GM19395 (cell line): ENCODE measurements around the gene NTPCR.
"Not testable (repeated sequence)": the region's sequence is repeated elsewhere in the genome, so short reads cannot be mapped to it uniquely, and the experiment has no call there.

Source experiments
- ATAC-seq: cut with Tn5 transposase; IDR thresholded peaks from one replicate; pipeline ENCODE4 v1.9.1; 2021; ENCODE audit warnings: mild to moderate bottlenecking, moderate library complexity; ENCODE audit not compliant: unreplicated experiment

Gene NTPCR

DNA sequence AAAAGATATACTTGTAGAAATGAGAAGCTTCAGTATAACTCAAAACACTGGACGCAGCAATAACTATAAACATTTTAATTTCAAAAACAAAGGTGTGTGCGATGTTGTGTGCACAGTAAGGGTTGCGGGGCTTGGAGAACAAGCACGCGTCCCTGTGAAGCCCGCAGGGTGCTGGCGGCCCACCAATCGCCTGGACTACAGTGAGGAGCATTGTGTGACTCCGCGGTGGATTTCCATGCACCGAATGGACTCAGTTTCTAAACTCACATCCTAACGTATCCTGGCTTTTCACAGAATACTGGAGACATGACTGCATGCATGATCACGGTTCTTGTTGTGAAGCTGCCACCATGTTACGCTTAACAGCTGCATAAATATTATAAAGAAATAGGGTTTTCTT lies 33.0 kb downstream of the NTPCR start:
- ATAC-seq, result no peak

DNA sequence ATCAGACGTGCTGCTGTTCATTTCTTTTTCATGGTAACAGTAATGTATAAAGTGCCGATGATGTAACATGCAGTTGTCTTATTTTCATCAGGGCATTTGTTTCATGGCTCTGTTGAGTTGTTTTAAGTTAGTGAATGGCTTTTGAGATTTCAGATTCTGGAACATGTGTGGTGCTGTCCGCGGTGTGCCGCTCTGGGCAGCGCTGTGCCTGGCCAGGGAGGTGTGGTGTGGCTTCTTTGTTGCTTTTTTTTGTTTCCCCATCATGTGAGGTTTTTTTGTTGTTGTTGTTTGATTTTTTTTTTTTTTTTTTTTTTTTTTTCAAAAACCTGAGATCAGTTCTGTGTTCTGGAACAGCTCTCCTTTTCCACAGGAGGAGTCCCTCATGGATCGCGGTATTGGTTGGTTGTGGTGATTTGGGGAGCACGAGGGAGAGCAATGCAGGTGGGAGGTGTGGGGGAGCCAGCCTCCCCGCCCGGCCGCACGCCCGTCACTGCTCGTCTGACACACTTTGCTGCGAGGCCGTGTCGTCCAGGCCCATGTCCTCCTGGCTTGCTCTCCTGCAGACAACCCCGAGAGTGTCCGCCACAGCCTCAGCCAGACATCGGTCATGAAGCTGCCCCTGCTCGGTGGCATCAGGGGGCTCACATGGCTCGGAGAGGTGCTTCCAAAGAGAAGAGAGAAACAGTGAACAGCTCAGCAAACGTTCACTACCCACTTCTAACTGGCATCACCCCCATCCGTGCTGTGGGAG lies 33.6 kb downstream of the NTPCR start:
- no peak for ATAC-seq

DNA sequence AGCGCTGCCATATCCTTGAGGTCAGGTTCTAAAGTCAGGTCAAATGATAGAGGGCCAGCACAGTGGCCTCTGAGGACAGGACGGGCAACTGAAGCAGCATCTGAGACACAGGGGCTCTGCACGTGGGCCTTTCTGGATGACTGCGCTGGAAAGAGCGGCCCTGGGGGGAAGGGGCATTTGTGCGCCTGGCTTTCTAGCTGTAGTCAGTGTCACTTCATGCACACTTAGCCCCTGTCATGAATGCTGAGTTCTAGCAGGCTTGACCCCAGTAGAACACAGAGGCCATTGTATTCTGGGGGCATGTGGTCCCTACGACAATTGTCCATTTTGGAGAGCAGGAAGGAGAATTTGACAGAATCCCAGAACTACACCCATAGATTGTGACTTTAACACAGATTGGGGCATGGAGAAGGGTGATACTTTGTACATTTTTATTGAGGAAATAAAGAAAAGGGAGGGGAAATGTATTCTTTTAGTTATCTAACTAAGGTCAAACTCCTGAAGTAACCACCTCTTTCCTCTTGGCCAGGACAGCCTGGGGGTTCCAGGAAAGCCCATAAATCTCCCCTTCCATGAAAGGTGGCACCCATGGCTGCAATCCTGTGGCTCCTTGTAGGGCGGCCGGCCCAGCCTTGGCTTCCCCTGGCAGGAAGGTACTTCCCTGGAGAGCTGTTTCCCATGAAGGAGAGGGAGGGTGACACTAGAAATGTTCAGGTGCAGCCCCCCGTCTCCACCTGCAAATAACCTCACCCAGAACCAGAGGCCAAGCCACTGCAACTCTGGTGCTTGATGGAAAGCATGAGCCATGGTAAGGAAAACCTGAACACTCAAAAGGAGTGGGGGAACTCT lies 34.4 kb downstream of the NTPCR start:
- ATAC-seq, result no peak

DNA sequence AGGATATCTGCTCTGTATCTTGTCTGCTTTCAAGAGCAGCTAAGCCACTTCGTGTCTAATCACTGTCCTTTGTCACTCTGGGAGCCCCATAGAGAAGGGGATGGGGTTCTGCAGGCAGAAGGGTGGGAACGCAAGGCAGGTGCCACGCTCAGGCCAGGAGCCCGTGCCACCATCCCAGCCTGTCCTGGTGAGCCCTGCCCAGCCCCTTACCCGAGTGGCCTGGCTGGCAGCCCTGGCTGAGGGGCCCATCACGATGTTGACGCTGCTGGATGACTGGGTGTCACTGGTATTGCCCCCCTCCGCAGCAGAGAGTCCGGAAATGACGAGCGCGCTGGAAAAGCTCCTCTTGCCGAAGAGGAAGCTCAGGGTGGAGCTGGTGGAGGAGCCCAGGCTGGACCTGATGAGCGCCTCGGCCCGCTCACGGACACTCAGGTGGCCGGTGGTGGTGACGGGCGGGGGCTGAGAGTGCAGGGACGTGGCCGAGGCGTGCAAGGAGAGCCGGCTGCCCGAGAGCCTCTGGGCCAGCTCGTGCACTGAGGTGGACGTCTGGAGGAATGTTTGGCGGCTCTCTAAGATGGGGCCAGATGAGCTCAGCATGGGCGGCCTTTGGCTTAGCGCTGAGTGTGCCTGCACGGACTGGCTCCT lies 35.6 kb downstream of the NTPCR start:
- ATAC-seq, result no peak

DNA sequence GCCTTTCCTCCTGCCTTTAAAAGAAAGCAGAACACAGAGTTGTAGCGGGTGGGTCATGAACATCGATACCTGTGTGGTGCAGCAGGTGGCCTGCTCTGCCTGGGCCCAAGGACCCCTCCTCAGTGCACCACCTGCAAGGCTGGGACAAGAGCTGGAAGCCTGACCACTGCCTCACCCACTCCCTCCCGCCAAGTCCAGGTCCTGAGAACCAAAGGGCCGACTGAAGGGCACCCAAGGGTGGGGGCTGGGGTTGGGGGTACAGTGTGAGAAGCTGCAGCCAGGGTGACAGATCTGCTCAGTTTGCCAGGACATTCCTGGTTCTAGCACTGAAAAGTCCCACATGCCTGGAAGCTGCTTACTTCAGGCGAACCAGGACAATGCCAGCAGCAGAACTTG lies 36.1 kb downstream of the NTPCR start:
- no peak for ATAC-seq

DNA sequence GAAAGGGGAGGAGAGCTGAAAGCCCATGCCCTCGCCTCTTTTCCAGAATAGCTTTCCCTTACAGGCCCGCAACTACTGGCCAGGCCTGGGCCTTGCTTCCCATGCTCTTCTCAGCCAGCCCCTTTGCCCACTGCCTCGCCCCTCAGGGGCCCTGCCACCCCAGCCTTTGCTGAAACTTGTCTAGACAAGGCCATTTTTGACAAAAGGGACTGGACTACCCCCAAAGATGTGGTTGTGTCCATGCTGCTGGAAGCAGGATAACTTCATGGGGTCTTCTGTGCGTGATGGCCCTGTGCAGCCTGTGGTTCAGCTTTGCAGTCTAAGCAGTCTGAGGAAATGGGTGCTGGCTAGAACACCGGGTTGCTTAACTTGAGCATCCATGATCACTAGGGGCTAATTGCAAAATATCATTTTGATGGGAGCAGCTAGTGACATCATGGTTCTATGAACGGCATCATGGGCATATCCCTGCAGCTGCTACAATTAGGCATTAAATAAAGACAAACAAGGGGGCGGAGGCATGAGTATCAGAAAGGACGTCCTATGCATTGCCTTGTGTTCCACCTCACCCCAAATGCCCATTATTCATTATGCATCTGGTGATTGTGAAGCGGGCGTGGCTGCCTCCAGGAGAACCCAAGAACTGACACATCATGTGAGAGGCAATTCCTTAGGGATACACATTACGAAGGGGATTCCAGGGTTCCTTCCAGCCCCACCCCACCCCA lies 36.8 kb downstream of the NTPCR start:
- no peak for ATAC-seq

DNA sequence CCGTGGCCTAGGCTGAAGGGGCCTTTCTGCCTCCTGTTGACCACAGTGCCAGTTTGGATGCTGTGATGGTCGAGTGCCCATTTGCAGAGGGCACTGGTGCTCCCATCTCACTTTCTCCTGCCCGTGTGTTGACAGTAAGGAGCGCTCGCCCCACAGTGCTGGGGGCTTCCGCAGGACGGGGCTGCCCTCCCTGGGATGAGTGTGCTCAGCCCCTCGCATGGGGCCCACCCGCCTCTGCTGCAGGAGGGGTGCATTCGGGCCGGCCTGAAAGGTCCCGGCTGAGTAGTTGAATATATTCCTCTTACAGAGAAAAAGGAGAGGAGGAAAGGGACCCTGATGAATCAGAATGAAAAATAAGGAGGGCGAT lies 37.3 kb downstream of the NTPCR start:
- no peak for ATAC-seq

DNA sequence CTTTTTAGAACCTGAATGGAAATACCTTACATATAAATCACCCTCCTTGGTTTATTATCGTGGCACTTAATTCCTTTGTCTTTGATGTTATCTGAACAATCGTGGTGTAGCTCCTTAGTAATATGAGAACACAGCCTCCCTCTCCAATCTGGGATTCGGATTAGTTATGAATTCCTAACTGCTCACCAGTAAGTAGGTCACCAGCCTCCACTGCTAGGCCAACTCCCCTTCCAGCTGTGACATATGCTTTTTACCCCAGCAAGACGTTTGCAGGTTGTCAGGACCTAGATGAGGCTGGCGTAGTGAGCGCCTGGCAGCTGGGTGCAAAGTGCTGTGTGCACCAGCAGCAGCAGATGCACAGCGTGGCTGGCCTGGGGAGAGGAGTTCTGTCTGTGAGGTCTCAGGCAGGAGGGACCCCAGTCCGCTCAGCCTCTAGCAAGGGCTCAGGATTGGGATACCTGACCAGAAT lies 38.2 kb downstream of the NTPCR start:
- no peak for ATAC-seq

DNA sequence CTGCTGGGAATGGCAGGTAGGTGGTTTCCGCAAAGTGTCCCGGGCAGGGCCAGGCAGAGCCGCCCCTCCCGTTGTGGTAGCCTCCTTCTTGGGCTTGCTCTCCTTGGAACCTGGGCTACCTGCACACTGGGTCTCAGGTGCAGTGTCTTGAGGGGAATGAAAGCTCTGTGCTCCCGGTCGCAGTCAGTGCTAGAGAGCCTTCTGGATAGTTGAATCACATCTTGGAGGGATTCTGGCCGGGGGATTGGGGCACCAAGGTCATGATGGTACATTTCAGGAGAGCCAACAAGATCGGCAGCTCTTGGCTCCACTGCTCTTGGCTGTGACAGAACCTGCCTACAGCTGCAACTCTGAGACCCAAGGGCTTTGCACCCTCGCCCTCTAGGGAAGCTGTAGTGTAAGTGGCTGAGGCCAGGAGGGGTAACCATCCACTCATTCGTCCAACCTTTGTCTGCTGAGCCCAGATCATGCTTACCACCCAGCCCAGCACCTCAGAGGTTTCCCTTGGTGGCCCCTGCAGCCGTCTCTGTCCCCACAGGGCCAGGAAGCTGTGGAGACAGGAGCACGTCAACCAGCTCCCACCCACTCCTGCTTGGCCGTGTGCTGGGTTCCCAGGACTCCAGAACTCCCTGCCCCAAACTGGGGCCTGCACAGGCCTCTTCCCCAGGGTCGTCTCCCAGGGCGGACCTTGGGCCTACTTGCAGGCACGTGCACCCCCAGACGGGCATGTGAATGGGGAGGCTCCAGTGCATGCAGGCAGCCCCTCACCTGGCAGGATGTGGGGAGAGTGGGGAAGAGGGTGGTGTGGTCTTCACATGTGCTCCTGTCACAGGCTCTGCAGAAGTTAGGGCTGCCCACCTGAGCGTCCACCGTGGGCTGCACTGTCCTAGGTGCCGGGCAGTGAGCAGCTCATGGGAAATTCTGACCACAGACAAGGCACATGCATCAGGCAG lies 40.0 kb downstream of the NTPCR start:
- no peak for ATAC-seq

DNA sequence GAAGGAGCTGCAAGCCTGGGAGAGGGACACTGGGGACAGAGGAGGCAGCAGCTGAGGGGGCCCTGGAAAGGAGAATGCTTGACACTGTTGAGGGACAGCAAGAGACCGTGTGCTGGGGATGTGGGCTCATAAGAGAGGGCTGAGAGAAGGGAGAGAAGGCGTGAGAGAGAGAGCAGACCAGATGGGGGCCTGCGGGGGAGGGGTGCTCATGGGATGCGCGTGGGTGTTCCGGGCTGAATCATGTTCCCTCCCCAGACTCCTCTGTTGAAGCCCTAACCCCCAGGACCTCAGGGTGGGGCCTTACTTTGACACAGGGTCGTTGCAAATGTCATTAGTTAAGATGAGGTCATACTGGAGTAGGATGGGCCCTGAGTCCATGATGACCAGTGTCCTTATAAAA lies 40.8 kb downstream of the NTPCR start:
- ATAC-seq, result no peak

DNA sequence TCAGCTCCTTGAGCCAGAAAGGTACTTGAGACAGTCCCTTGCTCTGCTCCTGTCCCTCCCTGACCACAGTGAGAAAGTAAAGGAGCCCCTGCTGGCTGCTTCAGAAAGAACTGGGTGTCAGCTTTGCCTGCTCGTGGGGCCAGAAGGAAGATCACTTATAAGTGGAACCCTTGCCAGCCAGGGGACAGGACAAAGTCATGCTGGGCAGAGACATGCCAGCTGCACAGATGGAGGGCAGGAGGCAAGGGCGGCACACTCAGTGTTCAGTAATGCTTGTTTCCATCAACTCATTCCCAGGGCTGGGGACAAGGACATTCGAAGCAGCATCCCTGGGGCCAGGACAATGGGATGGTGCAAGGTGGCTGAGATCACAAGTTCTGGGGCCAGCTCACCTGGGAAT lies 41.8 kb downstream of the NTPCR start:
- no peak for ATAC-seq

DNA sequence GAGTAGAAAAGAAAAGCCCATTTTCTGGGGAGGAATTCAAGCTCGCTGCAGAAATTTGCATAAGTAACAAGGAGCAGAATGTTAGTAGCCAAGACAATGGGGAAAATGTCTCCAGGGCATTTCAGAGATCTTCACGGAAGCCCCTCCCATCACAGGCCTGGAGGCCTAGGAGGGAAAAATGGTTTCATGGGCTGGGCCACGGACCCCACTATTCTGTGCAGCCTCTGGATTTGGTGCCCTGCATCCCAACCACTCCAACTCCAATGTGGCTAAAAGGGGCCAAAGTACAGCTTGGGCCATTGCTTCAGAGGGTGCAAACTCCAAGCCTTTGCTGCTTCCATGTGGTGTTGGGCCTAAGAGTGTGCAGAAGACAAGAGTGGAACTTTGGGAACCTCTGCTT lies 43.1 kb downstream of the NTPCR start:
- ATAC-seq, result no peak

DNA sequence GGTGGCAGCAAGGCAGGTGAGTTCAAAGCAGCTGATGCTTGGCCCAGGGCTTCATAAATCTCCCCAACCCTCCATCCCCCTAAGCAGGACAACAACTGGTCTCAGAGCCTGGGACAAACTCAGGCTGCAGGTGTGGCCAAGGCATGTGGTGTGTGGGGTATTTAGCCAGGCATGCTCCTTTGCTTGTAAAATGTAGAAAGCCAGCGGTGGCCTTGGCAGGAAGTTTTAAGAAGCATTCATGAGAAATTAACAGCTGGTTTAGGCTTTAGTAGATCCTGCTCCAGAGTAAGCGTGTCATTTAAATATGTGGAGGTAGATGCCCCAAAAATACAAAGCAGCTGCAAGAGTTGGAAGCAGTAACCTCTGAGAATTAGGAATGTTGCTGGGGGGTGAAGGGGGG lies 44.8 kb downstream of the NTPCR start:
- ATAC-seq, result no peak

DNA sequence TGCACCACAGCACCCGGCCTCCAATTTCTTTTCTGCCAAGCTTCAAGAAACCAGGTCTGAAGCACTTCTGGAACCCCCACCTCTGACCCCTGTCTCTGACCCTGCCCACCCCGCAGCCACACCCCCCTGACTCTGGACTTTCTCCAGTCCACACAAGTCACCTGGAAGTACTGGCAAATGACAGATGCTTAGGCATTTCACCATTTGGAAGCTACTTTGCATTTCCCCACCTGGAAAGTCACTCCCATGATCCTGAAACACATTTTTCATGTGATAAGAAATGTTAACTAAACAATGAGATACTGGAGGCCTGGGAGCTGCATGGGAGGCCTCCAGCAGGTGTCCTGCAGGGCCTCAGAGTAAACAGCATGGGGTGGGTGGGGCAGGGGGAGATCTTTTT lies 45.7 kb downstream of the NTPCR start:
- no peak for ATAC-seq

DNA sequence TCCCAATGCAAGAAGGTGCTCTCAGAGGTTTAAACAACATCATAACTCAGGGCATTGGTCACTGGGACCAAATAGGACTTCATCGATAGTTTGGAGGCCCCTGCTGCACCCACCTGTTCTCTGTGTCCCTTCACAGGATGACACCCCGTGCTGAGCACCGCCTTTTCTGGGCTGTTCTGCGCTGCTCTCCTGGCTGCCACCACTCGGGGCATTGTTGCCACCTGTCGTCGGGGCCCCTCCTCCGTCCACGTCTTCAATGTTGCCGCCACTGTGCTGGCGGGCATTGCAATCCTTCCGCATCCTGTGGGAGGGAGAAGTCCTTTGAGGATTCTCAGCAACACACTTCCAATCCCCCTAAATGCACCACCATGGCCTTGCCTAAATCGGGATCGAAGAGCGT lies 47.7 kb downstream of the NTPCR start:
- ATAC-seq, result no peak

DNA sequence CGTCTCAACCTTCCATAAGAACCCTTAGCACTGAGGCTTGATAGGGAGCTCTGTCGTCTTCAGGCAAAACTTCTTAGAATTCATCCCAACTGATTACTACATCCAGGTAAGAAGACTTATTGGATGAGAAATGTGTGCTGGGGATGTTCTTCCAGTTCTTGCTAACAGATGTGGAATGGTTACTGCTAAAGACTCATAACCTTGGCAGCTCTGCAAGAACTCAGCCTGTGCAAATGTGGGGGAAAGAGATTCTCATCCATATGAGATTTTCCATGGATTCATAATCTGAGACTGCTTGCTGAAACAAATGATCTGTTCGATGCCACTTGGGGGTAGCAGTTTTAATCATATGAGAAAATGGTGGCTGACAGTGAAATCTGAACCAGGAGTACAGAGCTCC lies 48.2 kb downstream of the NTPCR start:
- no peak for ATAC-seq

DNA sequence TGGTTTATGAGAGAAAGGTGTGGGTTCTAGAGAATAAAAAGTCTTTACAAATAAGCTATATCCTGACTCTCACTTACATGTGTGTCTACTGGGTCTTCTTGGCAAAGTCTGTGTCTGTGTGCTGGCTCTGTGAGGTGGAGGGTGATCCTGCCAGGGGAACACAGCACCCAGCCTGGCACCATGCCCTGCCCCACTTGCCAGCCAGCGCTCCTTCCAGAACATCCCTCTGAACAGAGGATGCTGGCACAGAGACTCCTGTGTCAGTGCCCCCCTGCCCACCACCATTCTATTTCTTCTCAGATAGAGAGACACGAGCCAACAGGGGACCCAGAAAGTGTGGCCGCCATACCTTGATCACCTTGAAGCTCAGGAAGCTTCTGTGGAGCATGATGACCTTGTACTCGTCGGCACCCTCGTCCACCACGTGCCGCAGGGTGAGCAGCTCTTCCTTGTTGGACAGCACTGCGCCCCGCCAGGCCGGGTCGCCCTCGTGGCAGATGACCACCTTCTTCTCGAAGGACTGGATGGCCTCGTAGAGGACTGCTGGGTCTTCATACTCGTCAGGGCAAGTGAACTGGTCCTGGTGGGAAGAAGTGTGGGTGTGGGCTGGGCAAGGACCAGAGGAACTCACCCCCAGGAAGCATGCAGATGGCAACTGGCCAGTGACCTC lies 49.7 kb downstream of the NTPCR start:
- ATAC-seq, result no peak

DNA sequence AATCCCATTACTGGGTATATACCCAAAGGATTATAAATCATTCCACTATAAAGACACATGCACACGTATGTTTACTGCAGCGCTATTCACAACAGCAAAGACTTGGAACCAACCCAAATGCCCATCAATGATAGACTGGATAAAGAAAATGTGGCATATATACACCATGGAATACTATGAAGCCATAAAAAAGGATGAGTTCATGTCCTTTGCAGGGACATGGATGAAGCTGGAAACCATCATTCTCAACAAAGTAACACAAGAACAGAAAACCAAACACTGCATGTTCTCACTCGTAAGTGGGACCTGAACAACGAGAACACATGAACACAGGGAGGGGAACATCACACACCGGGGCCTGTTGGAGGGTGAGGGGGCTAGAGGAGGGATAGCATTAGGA lies 53.2 kb downstream of the NTPCR start:
- ATAC-seq, result not testable (repeated sequence)

DNA sequence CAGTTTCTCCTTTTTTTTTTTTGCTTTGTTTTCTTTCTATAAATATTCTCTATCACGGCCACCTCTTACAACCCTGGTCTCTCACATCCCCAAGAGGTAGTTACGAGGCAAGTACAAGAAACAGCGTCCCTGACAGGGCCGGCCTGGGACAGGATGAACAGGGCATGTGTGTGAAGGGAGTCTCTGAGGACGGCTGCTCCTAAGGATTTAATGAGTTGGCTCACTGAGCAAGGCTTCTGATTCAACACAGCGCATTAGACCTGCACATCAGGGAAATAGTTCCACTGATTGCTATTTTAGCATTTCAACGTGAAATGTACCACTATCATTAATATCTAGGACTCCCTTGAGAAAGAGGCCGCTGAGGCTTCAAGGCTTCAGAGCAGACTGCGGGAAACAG lies 54.0 kb downstream of the NTPCR start:
- no peak for ATAC-seq

DNA sequence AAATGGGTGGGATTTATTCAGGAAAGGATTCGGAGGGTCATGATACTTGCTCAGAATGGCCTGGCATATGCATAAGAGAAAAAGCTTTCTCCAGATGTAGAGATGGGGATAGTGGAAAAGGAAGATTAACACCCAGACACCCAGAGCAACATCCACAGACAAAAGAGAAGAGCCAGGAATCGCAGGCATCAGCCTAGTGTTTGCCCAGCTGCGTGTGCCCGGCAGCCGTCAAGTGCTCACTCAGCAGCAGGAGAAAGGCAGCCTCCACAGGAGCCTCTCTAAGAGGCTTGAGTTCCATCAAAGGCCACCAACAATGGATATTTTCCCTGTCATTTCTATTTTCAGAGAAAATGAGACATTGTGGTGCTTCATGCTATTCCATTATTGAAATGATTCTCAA lies 54.7 kb downstream of the NTPCR start:
- no peak for ATAC-seq
